Endometrial microvascular endothelial cells (primary cell): ENCODE results near the gene OBSCN. TPM values are rescaled to one million over a fixed set of nuclear protein-coding genes. Genes with fewer than 3 reads are reported as not detected.
"Not testable (repeated sequence)": the region's sequence is repeated elsewhere in the genome, so short reads cannot be mapped to it uniquely, and the experiment has no call there.

Experiments
- in situ Hi-C: cut with HindIII; loops from 2 replicates; pipeline ENCODE4 v1.10.0; 2017; ENCODE audit warnings: low sequenced_read_pairs, low pct_unique_long_range_greater_than_20kb; ENCODE audit errors: inconsistent ontology term
- total RNA-seq: library from RNA; depleted of rRNA; stranded (reverse); fragments of >200 nt; gene quantifications from one replicate; pipeline ENCODE4 v1.2.3, GENCODE V29; 2015; ENCODE audit errors: inconsistent ontology term

The OBSCN gene
- total RNA-seq, 1 donor from 2014 or later: 0.37 TPM

- in situ Hi-C loops: no loop called here
These were observed 3.1 kb downstream of the OBSCN start for GRCh38 chr1:228210712-228211530.

DNA sequence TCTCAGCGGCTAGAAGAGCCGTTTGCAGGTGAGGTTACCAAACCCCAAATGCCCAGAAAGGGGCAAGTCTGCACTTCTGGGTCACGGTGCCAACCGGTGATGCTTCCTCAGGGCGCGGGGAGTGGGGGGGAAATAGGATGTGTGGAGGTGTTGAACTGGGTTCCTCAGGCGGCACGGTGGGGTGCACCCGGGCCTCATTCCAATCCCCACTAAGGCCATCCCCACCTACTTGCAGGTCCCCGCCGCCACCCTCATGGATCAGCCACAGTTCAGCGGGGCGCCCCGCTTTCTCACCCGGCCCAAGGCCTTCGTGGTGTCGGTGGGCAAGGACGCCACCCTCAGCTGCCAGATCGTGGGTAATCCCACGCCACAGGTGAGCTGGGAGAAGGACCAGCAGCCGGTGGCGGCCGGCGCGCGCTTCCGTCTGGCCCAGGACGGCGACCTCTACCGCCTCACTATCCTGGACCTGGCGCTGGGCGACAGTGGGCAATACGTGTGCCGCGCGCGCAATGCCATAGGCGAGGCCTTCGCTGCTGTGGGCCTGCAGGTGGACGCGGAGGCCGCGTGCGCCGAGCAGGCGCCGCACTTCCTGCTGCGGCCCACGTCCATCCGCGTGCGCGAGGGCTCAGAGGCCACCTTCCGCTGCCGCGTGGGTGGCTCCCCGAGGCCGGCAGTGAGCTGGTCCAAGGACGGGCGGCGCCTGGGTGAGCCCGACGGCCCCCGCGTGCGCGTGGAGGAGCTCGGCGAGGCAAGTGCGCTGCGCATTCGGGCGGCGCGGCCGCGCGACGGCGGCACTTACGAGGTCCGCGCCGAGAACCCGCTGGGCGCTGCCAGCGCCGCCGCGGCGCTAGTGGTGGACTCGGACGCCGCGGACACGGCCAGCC is 3.9 kb downstream of the OBSCN start:
- in situ Hi-C loops: no loop called here

GRCh38 chr1:228212415-228212965 is 4.6 kb downstream of the OBSCN start:
- in situ Hi-C loops: no loop called here

DNA sequence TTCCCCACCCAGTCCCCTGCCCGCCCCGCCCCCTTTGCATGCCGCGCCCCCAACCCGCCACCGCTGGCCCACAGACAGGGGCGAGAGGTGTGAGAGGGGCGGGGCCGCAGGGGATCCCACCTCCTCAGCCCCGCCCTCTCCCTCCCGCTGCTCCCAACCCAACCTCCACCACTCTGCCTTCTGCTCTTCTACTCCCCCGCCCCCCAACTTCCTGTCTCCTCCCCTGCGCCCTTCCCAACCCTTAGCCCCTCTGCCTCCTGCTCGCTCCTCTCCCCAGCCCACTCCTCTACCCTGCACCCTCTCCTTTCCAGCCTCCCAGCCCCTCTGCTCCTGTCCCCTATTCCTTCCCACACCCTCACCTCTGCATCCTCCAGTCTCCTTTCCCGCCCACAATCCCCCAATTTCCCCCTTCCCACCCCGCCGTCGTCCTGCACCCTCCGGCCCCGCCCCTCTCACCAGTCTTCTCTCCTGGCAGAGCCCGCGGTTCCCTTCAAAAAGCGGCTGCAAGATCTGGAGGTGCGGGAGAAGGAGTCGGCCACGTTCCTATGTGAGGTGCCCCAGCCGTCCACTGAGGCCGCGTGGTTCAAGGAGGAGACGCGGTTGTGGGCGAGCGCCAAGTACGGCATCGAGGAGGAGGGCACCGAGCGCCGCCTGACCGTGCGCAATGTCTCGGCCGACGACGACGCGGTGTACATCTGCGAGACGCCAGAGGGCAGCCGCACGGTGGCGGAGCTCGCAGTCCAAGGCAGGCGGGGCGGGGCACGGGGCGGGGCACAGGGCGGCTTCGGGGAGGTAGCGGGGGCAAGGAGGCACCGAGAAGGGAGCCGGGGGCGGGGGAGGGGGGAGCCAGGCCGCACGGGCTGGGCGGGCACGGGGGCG is 5.4 kb downstream of the OBSCN start:
- in situ Hi-C loops: no loop called here

DNA sequence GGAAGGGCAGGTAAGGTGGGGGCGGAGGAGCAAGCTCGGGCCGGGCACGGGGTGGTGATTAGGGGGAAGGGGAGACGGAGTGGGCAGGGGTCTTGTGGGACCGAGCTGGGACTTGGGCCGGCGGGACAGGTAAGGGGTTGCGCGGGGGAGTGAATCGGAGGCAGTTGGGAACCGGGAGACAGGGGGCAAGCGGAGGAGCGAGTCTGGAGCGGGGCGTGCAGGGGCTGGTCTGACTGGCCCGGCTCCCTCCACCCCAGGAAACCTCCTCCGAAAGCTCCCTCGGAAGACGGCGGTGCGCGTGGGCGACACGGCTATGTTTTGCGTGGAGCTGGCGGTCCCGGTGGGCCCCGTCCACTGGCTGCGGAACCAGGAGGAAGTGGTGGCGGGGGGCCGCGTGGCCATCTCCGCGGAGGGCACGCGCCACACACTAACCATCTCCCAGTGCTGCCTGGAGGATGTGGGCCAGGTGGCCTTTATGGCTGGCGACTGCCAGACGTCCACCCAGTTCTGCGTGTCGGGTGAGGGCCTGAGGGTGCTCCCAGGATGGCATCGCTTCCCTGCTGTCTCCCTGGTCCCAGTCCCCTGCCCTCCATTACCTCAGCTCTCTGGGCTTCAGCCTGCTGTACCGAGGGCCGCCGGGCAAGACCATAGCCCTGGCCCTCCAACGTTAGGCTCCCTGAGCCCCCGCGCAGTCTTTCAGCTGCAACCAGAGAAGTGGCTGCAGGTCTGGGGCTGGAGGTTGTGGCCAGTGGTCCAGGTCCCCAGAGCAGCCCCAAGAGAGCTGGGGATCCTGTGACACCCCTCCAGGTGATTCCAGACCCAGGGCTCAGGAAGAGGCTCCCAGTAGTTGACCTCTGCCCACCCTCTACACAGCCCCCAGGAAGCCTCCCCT is 6.3 kb downstream of the OBSCN start:
- in situ Hi-C loops: no loop called here

DNA sequence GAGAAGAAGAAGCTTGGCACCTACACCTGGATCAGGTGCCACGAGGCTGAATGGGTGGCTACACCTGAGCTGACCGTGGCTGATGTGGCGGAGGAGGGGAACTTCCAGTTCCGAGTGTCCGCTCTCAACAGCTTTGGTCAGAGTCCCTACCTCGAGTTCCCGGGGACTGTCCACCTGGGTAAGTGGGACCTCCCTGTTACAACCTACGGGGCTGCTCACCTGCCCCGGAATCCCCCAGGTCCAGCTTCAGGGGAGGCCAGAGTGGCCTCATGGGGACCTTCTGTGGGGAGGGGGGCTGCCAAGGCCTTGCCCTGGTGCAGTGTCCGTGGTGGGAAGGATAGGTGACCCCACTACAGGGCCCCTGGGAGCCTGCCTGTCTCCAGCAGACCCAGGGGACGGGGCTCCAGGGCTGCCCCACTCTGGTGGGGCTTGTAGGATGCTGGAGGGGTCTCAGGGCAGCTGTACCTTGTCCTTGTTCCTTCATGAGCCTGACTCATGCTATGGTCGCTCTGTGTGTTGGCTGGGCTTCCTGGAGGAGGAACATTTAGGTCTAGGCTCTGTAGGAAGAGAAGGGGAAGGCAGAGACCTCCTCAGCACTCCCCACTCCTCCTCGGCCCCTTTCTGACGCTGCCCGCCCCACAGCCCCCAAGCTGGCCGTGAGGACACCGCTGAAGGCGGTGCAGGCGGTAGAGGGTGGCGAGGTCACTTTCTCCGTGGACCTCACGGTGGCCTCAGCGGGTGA is 7.2 kb downstream of the OBSCN start:
- in situ Hi-C loops: no loop called here

DNA sequence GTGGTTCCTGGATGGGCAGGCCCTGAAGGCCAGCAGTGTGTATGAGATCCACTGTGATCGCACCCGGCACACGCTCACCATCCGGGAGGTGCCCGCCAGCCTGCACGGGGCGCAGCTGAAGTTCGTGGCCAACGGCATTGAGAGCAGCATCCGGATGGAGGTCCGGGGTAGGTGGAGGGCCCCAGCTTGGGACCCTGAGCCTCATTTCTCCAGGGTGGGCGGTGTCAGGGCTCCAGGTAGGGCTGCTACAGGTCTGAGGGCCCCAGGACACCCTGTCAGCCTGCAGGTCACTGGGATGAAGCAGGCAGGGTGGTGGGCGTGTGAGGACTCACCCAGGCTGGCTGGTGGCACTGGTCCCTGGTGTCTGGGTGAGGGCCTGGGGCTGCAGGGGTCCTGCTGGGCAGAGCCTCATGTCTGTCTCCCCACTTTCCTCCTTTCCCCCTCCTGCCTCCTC is 7.8 kb downstream of the OBSCN start:
- in situ Hi-C loops: no loop called here

GRCh38 chr1:228216371-228217320 is 8.8 kb downstream of the OBSCN start:
- in situ Hi-C loops: no loop called here

- in situ Hi-C loops: no loop called here
These were observed 9.9 kb downstream of the OBSCN start for GRCh38 chr1:228217551-228218344.

DNA sequence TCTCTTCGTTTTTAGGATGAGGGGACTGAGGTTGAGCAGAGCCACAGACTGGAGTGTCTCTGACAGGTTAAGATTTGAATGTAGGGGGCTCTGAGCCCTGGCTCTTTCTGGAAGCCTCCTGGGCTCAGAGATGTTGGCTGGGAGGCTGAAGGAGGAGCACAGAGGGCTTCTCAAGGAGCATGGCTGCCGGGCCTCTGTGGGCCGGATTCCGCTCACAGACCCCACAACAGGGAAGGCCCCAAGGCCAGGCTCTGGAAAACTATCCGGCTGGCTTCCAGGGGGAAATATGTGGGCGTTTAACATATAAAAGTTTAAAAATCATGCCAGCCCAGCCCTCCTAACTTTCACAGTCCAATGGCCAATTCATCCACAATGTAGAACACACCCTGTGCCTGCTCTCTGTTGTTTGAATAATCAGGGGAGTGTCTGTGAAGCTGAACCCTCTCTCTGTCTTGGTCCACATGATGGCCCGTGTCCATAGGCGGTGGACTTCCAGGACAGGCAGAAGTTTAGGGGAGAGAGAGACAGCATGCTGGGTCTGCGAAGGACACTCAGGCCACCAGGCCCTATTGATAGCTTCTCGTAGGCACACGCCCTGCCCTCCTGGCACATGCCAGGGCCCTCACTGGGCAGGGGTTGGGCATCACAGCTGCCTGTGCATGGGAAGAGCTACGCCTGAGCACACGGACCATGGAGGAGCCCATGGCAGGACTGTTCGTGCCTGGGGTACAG is 10.8 kb downstream of the OBSCN start:
- in situ Hi-C loops: no loop called here

- in situ Hi-C loops: no loop called here
These were observed 11.6 kb downstream of the OBSCN start for GRCh38 chr1:228219245-228219961.

DNA sequence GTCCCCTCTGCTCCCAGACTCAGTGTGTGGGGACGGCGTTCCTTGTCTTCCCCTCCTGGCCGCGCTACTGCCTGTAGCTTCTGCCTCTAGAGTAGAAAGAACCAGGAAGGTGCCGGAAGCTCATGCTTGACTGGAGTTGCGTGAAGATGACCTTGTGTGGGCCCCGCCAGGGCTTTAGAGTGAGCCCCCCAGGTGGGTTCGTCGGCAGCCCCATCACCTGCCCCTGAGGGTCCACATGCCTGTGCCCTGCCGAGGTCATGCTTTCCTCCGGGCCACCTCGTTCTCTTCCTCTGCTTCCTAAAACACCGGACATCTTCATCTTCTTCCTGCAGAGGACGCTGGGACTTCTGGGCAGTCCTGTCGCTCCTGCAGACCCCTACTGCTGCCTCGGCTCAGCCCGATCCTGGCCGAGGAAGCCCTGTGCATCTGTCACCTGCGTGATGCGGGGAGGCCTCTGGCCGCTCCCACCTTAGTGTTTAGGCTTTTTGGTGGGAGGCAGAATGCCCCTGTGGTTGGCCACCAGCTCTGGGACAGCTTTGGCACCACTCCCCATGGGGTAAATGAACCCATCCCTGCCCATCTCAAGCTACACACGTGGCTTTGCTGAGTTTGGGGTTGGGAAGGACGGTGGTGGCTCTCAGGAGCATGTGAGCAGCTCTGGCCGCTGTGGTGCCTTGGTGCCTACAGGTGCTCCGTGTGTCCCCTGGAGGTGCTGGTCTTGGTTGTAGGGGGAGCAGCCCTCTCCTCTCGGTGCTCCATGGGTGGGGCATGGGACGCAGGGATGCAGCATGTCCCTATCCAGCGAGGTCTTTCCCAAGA is 12.3 kb downstream of the OBSCN start:
- in situ Hi-C loops: no loop called here

GRCh38 chr1:228221097-228221496 is 13.3 kb downstream of the OBSCN start:
- in situ Hi-C loops: not testable (repeated sequence)
